GM19468 (cell line): ENCODE data around the gene RHBDL1.

Experiments used
- ATAC-seq: cut with Tn5 transposase; IDR thresholded peaks from one replicate; pipeline ENCODE4 v1.9.1; 2021; ENCODE audit warnings: mild to moderate bottlenecking, moderate library complexity, moderate number of reproducible peaks; ENCODE audit not compliant: unreplicated experiment; ENCODE audit errors: extremely low read depth

Gene RHBDL1

DNA sequence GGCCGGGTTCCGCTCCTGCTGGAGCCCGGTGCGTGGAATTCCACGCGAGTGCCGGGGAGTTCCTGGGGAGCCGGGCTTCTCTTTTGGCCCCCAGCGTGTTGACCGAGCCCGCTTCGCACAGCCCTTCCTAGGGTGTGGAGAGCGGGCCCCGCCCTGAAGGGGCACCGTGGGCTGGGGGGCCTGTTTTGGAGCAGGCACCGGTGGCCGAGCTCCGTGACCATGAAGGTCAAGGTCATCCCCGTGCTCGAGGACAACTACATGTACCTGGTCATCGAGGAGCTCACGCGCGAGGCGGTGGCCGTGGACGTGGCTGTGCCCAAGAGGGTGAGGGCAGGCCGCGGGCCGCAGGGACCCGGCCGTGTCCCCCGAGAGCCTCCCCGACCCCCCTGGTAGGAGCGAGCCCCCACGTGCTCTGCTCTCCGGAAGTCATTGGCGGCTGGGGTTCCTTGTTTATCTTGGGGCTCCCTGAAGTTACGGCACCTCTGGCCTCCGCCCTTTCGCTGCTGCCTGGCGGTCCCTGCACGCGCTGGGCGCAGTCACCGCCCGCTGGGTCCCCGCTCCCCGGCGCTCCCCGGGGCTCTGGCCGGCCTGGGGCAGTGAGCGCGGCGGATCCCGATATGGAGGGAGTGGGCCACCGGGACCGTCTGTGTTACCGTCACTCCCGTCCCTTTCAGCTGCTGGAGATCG lies 52.0 kb downstream of the RHBDL1 start:
- ATAC-seq: no peak
